ENCODE measurements around the gene ACSM4. TPM values are rescaled to one million over a fixed set of nuclear protein-coding genes. Genes with fewer than 3 reads are reported as not detected.

Gene ACSM4
- total and polyA plus RNA-seq, 9 of the 15 experiments (the other 6 are each of a cell fraction or from before 2014, with no cell fraction given) = not detected

- no peak for TF ChIP-seq RREB1 (CRISPR knock-in tag; IDR thresholded peaks at IDR 0.05)
- no peak for TF ChIP-seq MTA1 (IDR thresholded peaks at IDR 0.05; ENCODE audit: borderline replicate concordance)
- TF ChIP-seq HCFC1 (IDR thresholded peaks at IDR 0.05; ENCODE audit: low read depth, low read length) = peak; percentile 6; the same call in 1 of the 2 replicates
- TF ChIP-seq ZNF778 (CRISPR knock-in tag; IDR thresholded peaks at IDR 0.05) = no peak
- TF ChIP-seq ZNF239 (CRISPR knock-in tag; IDR thresholded peaks at IDR 0.05) = no peak
- peak; percentile 91 for TF ChIP-seq MYC (IDR thresholded peaks at IDR 0.05; ENCODE audit: low read depth, low read length)
- TF ChIP-seq MYC (CRISPR knock-in tag; IDR thresholded peaks at IDR 0.05; ENCODE audit: borderline replicate concordance, low read depth) = no peak
- no peak for TF ChIP-seq ZNF785 (CRISPR knock-in tag; IDR thresholded peaks at IDR 0.05)
- TF ChIP-seq GTF3C2 (IDR thresholded peaks at IDR 0.05; ENCODE audit: borderline replicate concordance, extremely low read depth, insufficient read length) = no peak
- no peak for TF ChIP-seq CLOCK (CRISPR knock-in tag; IDR thresholded peaks at IDR 0.05; ENCODE audit: borderline replicate concordance)
- TF ChIP-seq HMBOX1 (IDR thresholded peaks at IDR 0.05) = 0 out of 2 replicates have a peak, but pooled peaks have one; percentile 9
- TF ChIP-seq TCFL5 (CRISPR knock-in tag; conservative IDR thresholded peaks at IDR 0.05) = no peak
These were observed 1.4 kb upstream of the ACSM4 start (continued) for GRCh38 chr12:7302266-7302986.
